Neural progenitor cell (in vitro differentiated cells): ENCODE measurements around the gene ASGR1. TPM values are rescaled to one million over a fixed set of nuclear protein-coding genes. Genes with fewer than 3 reads are reported as not detected.

ENCODE experiments used
- DNase-seq: peaks from one replicate; pipeline ENCODE4 v3.0.0-alpha.2; 2016; ENCODE audit warnings: low spot score
- H2AFZ ChIP-seq: fragments of 200-600 bp; sonication (generic); replicated peaks from 2 replicates; pipeline ENCODE4 v1.6.1; 2016; ENCODE audit warnings: antibody characterized with exemption
- H3F3A ChIP-seq: fragments of 200-600 bp; sonication (generic); 2 replicates; pipeline ENCODE4 v1.6.1; 2016; ENCODE audit warnings: antibody characterized with exemption, low read depth
- H3K27ac ChIP-seq: fragments of 200-600 bp; sonication (generic); 2 replicates; pipeline ENCODE4 v1.5.1; 2016; ENCODE audit warnings: mild to moderate bottlenecking
- H3K27me3 ChIP-seq: fragments of 200-600 bp; sonication (generic); 2 replicates; pipeline ENCODE4 v1.6.1; 2016; ENCODE audit warnings: mild to moderate bottlenecking, moderate library complexity
- H3K36me3 ChIP-seq: fragments of 200-600 bp; sonication (generic); 2 replicates; pipeline ENCODE4 v1.5.1; 2016
- H3K4me1 ChIP-seq: fragments of 200-600 bp; sonication (generic); 2 replicates; pipeline ENCODE4 v1.6.1; 2016; ENCODE audit warnings: mixed run types
- H3K4me2 ChIP-seq: fragments of 200-600 bp; sonication (generic); 2 replicates; pipeline ENCODE4 v1.6.1; 2016
- H3K4me3 ChIP-seq: fragments of 200-600 bp; sonication (generic); 2 replicates; pipeline ENCODE4 v1.5.1; 2016
- H3K79me2 ChIP-seq: fragments of 200-600 bp; sonication (generic); 2 replicates; pipeline ENCODE4 v1.6.1; 2016; ENCODE audit warnings: low read depth
- H3K9ac ChIP-seq: fragments of 200-600 bp; sonication (generic); 2 replicates; pipeline ENCODE4 v1.6.1; 2016
- H3K9me3 ChIP-seq: fragments of 200-600 bp; sonication (generic); 2 replicates; pipeline ENCODE4 v1.5.1; 2016; ENCODE audit warnings: low read depth
- H4K20me1 ChIP-seq: fragments of 200-600 bp; sonication (generic); 2 replicates; pipeline ENCODE4 v1.6.1; 2016; ENCODE audit warnings: low read depth
- H3K27ac Mint-ChIP-seq: 3 replicates; pipeline ENCODE4 v1.8.0; 2021; ENCODE audit warnings: mixed read lengths
- H3K27me3 Mint-ChIP-seq: 2 replicates; pipeline ENCODE4 v1.8.0; 2022; ENCODE audit warnings: low read depth, mild to moderate bottlenecking, inconsistent platforms, moderate library complexity, mixed read lengths; ENCODE audit not compliant: insufficient read depth
- H3K36me3 Mint-ChIP-seq: 3 replicates; pipeline ENCODE4 v1.8.0; 2021; ENCODE audit warnings: mixed read lengths
- H3K4me1 Mint-ChIP-seq: 3 replicates; pipeline ENCODE4 v1.8.0; 2021; ENCODE audit warnings: mixed read lengths
- H3K4me3 Mint-ChIP-seq: 3 replicates; pipeline ENCODE4 v1.8.0; 2021; ENCODE audit warnings: mild to moderate bottlenecking, moderate library complexity, mixed read lengths
- H3K9me3 Mint-ChIP-seq: 3 replicates; pipeline ENCODE4 v1.8.0; 2020; ENCODE audit warnings: mixed read lengths
- CTCF ChIP-seq: fragments of 200-600 bp; sonication (generic); IDR thresholded peaks from 2 replicates; pipeline ENCODE4 v1.5.1; 2017; ENCODE audit warnings: antibody characterized with exemption, mild to moderate bottlenecking
- EZH2 ChIP-seq: fragments of 200-600 bp; sonication (generic); IDR thresholded peaks from 2 replicates; pipeline ENCODE4 v1.6.1; 2017; ENCODE audit warnings: antibody characterized with exemption, mild to moderate bottlenecking, moderate library complexity
- EZH2phosphoT487 ChIP-seq: fragments of 200-600 bp; sonication (generic); IDR thresholded peaks from 2 replicates; pipeline ENCODE4 v1.6.1; 2017; ENCODE audit warnings: antibody characterized with exemption
- total RNA-seq: library from RNA; depleted of rRNA; stranded (reverse); fragments of >200 nt; gene quantifications from 2 replicates; pipeline ENCODE4 v1.2.3, GENCODE V29; 2015; ENCODE audit warnings: low replicate concordance

Gene ASGR1
- 3.1 and 4.4 TPM in 2 replicates for total RNA-seq

- H2AFZ ChIP-seq: peak within 1 kb of the TSS; percentile 99
- H3K27me3 Mint-ChIP-seq: peaks cover 3% of the 10 kb centered on the region
- H3K9ac ChIP-seq: no peak within 1 kb of the TSS
- peak within 1 kb of the TSS; percentile 65 for H3K4me3 ChIP-seq
- no peaks in the 10 kb centered on the region for H3K9me3 Mint-ChIP-seq
- no peak within 1 kb of the TSS for H3K27ac ChIP-seq
- no peaks in the 10 kb centered on the region for H4K20me1 ChIP-seq
- no peak for DNase-seq
- peak within 1 kb of the TSS; percentile 61 for H3K4me3 Mint-ChIP-seq
- H3K4me1 ChIP-seq: peaks cover 6% of the 10 kb centered on the region
- H3K4me1 Mint-ChIP-seq: peaks cover 25% of the 10 kb centered on the region
- H3K36me3 Mint-ChIP-seq: no peaks in the 10 kb centered on the region
- no peaks in the 10 kb centered on the region for H3K9me3 ChIP-seq
- H3K4me2 ChIP-seq: peak within 1 kb of the TSS; percentile 96
- H3F3A ChIP-seq: peaks cover 23% of the 10 kb centered on the region
- no peaks in the 10 kb centered on the region for H3K36me3 ChIP-seq
- TF ChIP-seq EZH2phosphoT487 (no peak), CTCF (no peak), EZH2 (no peak)
- peaks cover 43% of the 10 kb centered on the region for H3K27me3 ChIP-seq
- no peaks in the 10 kb centered on the region for H3K79me2 ChIP-seq
- peak within 1 kb of the TSS; percentile 80 for H3K27ac Mint-ChIP-seq
Observed at GRCh38 chr17:7179317-7180254, at the start of gene ASGR1. ASGR1 (minus strand) TSS chr17:7179370; CDS start chr17:7178563, 807 bp downstream.

GRCh38 chr17:7228920-7229319 is 49.8 kb upstream of the ASGR1 start:
- Histone ChIP-seq H3K27me3 (no peaks in the 10 kb centered on the region), H4K20me1 (peaks cover 65% of the 10 kb centered on the region), H3F3A (peaks cover 9% of the 10 kb centered on the region), H3K4me3 (no peak overlapping the region), H3K9ac (no peak overlapping the region), H3K27ac (no peak overlapping the region), H3K36me3 (no peaks in the 10 kb centered on the region), H3K9me3 (no peaks in the 10 kb centered on the region), H3K4me2 (no peak overlapping the region), H3K79me2 (peaks cover 44% of the 10 kb centered on the region), H3K4me1 (peaks cover 13% of the 10 kb centered on the region), H2AFZ (no peak overlapping the region)
- Mint-ChIP-seq H3K27ac (no peak overlapping the region), H3K4me3 (no peak overlapping the region), H3K9me3 (no peaks in the 10 kb centered on the region), H3K36me3 (peaks cover 33% of the 10 kb centered on the region), H3K4me1 (peaks cover 16% of the 10 kb centered on the region), H3K27me3 (peaks cover 9% of the 10 kb centered on the region)
- DNase-seq: no peak
- TF ChIP-seq EZH2phosphoT487: no peak
- no peak for TF ChIP-seq EZH2
- TF ChIP-seq CTCF: no peak

GRCh38 chr17:7226721-7227710 is 47.8 kb upstream of the ASGR1 start:
- peaks cover 64% of the 10 kb centered on the region for H4K20me1 ChIP-seq
- no peak overlapping the region for H3K4me2 ChIP-seq
- no peaks in the 10 kb centered on the region for H3K9me3 ChIP-seq
- H2AFZ ChIP-seq: no peak overlapping the region
- H3K27me3 ChIP-seq: no peaks in the 10 kb centered on the region
- H3F3A ChIP-seq: peaks cover 17% of the 10 kb centered on the region
- Mint-ChIP-seq H3K27me3 (peaks cover 4% of the 10 kb centered on the region), H3K4me3 (no peak overlapping the region), H3K27ac (no peak overlapping the region), H3K4me1 (peaks cover 5% of the 10 kb centered on the region), H3K9me3 (no peaks in the 10 kb centered on the region), H3K36me3 (peaks cover 33% of the 10 kb centered on the region)
- no peak for TF ChIP-seq CTCF
- no peak for TF ChIP-seq EZH2phosphoT487
- no peak for TF ChIP-seq EZH2
- no peak overlapping the region for H3K27ac ChIP-seq
- H3K79me2 ChIP-seq: peaks cover 24% of the 10 kb centered on the region
- H3K4me3 ChIP-seq: no peak overlapping the region
- H3K4me1 ChIP-seq: peaks cover 2% of the 10 kb centered on the region
- no peak for DNase-seq
- H3K36me3 ChIP-seq: no peaks in the 10 kb centered on the region
- no peak overlapping the region for H3K9ac ChIP-seq
